DND-41 (cell line): ENCODE results near the gene KCTD3.

ENCODE experiments used
- EZH2 ChIP-seq: IDR thresholded peaks from 3 replicates; pipeline ENCODE4 v1.6.1; 2012; ENCODE audit warnings: borderline replicate concordance, low read depth, mild to moderate bottlenecking, moderate library complexity, low read length, inconsistent platforms; ENCODE audit not compliant: severe bottlenecking
- TF ChIP-seq, protein P1 (sequence below): IDR thresholded peaks from 2 replicates; pipeline ENCODE4 v1.5.1; 2012; ENCODE audit warnings: borderline replicate concordance, low read length, moderate library complexity, mild to moderate bottlenecking; ENCODE audit not compliant: poor library complexity, severe bottlenecking; ENCODE audit errors: extremely low read depth

DNA sequence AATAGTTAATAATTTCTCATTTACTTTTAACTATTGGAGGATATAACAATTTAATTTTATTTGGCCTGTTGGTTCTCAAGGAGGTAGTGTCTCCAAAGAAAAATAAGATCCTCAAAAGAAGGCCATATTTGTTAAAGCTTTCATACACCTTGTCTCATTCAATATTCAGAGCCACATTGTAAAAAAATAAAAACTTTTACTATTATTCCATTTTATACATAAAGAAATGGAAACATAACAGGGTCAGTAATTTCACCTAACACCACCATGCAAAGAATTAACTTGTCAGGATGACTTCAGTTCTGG, 40.3 kb upstream of the KCTD3 start:
- TF ChIP-seq, protein P1, sequence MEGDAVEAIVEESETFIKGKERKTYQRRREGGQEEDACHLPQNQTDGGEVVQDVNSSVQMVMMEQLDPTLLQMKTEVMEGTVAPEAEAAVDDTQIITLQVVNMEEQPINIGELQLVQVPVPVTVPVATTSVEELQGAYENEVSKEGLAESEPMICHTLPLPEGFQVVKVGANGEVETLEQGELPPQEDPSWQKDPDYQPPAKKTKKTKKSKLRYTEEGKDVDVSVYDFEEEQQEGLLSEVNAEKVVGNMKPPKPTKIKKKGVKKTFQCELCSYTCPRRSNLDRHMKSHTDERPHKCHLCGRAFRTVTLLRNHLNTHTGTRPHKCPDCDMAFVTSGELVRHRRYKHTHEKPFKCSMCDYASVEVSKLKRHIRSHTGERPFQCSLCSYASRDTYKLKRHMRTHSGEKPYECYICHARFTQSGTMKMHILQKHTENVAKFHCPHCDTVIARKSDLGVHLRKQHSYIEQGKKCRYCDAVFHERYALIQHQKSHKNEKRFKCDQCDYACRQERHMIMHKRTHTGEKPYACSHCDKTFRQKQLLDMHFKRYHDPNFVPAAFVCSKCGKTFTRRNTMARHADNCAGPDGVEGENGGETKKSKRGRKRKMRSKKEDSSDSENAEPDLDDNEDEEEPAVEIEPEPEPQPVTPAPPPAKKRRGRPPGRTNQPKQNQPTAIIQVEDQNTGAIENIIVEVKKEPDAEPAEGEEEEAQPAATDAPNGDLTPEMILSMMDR: no peak
- no peak for TF ChIP-seq EZH2
